Skeletal muscle satellite cell (primary cell): ENCODE data around the gene TMEM170B.

ENCODE experiments used
- H3K27me3 ChIP-seq: 2 replicates; pipeline ENCODE4 v1.7.0; 2013; ENCODE audit warnings: low read length; ENCODE audit not compliant: control insufficient read depth, insufficient read depth
- H3K36me3 ChIP-seq: 2 replicates; pipeline ENCODE4 v1.7.0; 2013; ENCODE audit warnings: mild to moderate bottlenecking, control low read depth, low read length; ENCODE audit not compliant: insufficient read depth
- H3K4me1 ChIP-seq: 2 replicates; pipeline ENCODE4 v1.7.0; 2013; ENCODE audit warnings: low read length; ENCODE audit not compliant: control insufficient read depth, insufficient read depth
- H3K4me2 ChIP-seq: 2 replicates; pipeline ENCODE4 v1.7.0; 2013; ENCODE audit warnings: mild to moderate bottlenecking, low read length
- H3K4me3 ChIP-seq: 2 replicates; pipeline ENCODE4 v1.7.0; 2013; ENCODE audit warnings: low read length
- H3K9ac ChIP-seq: 2 replicates; pipeline ENCODE4 v1.7.0; 2013; ENCODE audit warnings: mild to moderate bottlenecking, low read depth, low read length, moderate library complexity
- H3K9me3 ChIP-seq: replicated peaks from 2 replicates; pipeline ENCODE4 v1.7.0; 2013; ENCODE audit warnings: mild to moderate bottlenecking, control low read depth, low read length

Gene TMEM170B

DNA sequence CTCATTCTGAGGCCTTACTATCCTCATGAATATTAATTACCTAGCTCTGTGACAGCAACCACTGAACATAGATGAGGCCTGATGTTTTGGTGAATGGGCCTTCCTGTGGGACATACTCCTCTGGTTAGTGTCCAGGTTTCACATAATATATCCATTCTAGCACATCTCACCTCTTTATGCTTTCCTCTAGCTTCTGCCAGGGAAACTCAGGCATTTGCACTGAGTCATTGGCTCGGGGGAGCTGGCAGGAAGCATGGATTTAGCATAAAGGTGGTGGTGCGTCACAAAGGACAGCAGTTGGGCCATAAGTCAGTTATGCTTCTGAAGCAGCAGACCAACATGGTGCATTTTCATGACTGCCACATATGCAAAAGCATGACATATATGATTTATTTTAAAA is 37.5 kb upstream of the TMEM170B start:
- Histone ChIP-seq H3K4me3 (no peak overlapping the region), H3K4me2 (no peak overlapping the region), H3K4me1 (no peaks in the 10 kb centered on the region), H3K36me3 (no peaks in the 10 kb centered on the region), H3K9me3 (no peaks in the 10 kb centered on the region), H3K9ac (no peak overlapping the region), H3K27me3 (no peaks in the 10 kb centered on the region)

- Histone ChIP-seq H3K9me3 (no peaks in the 10 kb centered on the region), H3K9ac (no peak overlapping the region), H3K4me3 (no peak overlapping the region), H3K36me3 (no peaks in the 10 kb centered on the region), H3K27me3 (no peaks in the 10 kb centered on the region), H3K4me2 (no peak overlapping the region), H3K4me1 (no peaks in the 10 kb centered on the region)
Measured at GRCh38 chr6:11509471-11509870, 28.1 kb upstream of the TMEM170B start.

DNA sequence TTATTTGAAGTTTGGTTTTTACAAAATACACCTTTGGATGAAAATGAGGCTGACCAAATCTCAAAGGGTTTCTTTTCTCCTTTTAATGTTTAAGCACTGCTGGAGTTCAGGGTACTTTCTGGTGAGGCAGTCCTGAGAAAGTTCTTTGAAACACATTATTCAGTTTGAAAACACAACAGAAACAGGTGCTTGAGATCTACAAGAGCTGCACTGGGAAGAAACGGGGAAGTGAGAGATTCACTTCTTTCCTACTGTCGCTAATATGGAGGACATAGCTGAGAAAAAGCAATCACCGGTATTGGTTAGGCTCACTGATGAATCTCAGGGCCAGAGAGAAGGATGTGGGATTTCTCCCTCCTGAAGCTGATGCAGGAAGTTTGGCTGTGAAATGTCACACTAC is 22.9 kb upstream of the TMEM170B start:
- H3K4me3 ChIP-seq: no peak overlapping the region
- H3K9me3 ChIP-seq: no peaks in the 10 kb centered on the region
- no peaks in the 10 kb centered on the region for H3K4me1 ChIP-seq
- no peaks in the 10 kb centered on the region for H3K27me3 ChIP-seq
- H3K9ac ChIP-seq: no peak overlapping the region
- no peak overlapping the region for H3K4me2 ChIP-seq
- H3K36me3 ChIP-seq: no peaks in the 10 kb centered on the region

GRCh38 chr6:11515763-11516162 is 21.8 kb upstream of the TMEM170B start:
- no peak overlapping the region for H3K9ac ChIP-seq
- no peaks in the 10 kb centered on the region for H3K9me3 ChIP-seq
- H3K36me3 ChIP-seq: no peaks in the 10 kb centered on the region
- no peak overlapping the region for H3K4me3 ChIP-seq
- no peaks in the 10 kb centered on the region for H3K4me1 ChIP-seq
- H3K4me2 ChIP-seq: no peak overlapping the region
- no peaks in the 10 kb centered on the region for H3K27me3 ChIP-seq

DNA sequence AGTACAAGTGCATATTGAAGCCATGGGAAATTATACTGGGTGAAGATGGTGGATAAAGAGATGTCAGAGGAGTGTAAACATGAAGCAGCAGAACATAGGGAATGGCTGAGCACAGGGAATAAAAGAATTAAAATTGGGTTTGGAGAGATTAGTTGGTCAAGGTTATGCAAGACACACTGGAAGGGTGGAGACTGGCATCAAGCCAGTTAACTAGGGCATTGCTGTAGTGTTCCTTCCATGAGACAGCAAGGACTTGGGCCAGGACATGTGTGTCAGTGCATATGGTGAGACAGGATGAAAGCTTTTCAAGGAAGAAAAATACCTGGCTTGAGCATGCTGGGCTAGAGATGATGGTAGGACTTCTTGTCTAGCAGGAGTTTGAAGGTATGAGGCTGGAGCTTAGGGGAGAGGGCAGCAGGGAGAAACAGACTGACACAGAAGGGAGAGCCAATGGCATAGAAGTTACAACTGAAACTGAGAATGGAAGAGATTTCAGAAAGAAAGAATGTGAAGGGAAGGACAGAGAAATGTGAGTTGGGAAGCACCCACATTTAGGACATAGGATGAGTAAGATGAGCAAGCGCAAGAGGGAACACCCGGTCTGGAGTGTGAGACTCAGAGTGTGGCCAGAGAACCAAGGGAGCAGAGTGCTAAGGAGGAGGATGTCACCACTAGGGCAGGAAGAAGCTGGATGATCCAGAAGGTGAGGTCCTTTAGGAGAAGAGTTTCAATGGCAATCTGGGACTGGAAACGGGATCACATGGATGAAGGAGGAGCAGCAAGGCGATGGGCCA is 14.5 kb upstream of the TMEM170B start:
- H3K9me3 ChIP-seq: no peaks in the 10 kb centered on the region
- no peaks in the 10 kb centered on the region for H3K36me3 ChIP-seq
- no peaks in the 10 kb centered on the region for H3K27me3 ChIP-seq
- no peak overlapping the region for H3K9ac ChIP-seq
- H3K4me1 ChIP-seq: no peaks in the 10 kb centered on the region
- H3K4me3 ChIP-seq: no peak overlapping the region
- no peak overlapping the region for H3K4me2 ChIP-seq

- Histone ChIP-seq H3K4me2 (no peak overlapping the region), H3K9me3 (no peaks in the 10 kb centered on the region), H3K9ac (no peak overlapping the region), H3K36me3 (no peaks in the 10 kb centered on the region), H3K27me3 (no peaks in the 10 kb centered on the region), H3K4me1 (no peaks in the 10 kb centered on the region), H3K4me3 (no peak overlapping the region)
Measured at GRCh38 chr6:11525468-11526155, 11.9 kb upstream of the TMEM170B start.

DNA sequence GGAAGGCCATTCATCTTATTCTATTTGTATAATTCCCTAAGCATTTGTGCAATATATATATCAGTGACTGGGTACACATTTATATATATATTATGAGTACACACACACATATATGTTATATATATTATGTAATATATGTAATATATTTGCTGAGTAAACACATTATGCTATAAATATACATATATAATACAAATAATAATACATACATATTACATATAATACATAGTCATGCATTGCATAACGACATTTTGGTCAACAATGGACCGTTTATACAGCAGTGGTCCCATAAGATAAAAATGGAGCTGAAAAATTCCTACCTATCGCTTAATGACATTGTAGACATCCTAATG is 11.4 kb upstream of the TMEM170B start:
- no peak overlapping the region for H3K4me2 ChIP-seq
- H3K4me3 ChIP-seq: no peak overlapping the region
- no peaks in the 10 kb centered on the region for H3K9me3 ChIP-seq
- H3K36me3 ChIP-seq: no peaks in the 10 kb centered on the region
- no peak overlapping the region for H3K9ac ChIP-seq
- peaks cover under 1% of the 10 kb centered on the region for H3K27me3 ChIP-seq
- no peaks in the 10 kb centered on the region for H3K4me1 ChIP-seq

DNA sequence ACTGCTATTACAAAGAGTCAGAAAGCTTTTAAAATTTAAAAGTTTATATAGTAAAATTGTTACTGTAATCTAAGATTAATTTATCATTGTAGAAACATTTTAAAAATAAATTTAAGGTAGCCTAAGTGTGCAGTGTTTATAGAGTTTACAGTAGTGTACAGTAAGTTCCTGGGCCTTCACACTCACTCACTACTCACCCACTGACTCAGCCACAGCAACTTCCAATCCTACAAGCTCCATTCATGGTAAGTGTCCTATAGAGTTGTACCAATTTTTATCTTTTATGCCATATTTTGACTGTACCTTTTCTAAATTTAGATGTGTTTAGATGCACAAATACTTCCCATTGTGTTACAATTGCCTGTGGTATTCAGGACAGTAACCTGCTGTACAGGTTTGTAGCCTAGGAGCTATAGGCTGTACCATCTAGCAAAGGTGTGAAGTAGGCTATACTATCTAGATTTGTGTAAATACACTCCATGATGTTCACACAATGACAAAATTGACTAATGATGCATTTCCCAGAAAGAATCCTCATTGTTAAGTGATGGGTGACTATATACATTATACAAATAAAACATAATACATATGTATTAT is 10.2 kb upstream of the TMEM170B start:
- Histone ChIP-seq H3K9me3 (no peaks in the 10 kb centered on the region), H3K4me1 (no peaks in the 10 kb centered on the region), H3K4me3 (no peak overlapping the region), H3K4me2 (no peak overlapping the region), H3K36me3 (no peaks in the 10 kb centered on the region), H3K27me3 (peaks cover 13% of the 10 kb centered on the region), H3K9ac (no peak overlapping the region)

- no peaks in the 10 kb centered on the region for H3K9me3 ChIP-seq
- peaks cover 13% of the 10 kb centered on the region for H3K27me3 ChIP-seq
- H3K4me3 ChIP-seq: no peak overlapping the region
- H3K9ac ChIP-seq: no peak overlapping the region
- no peak overlapping the region for H3K4me2 ChIP-seq
- no peaks in the 10 kb centered on the region for H3K36me3 ChIP-seq
- H3K4me1 ChIP-seq: no peaks in the 10 kb centered on the region
Measured at GRCh38 chr6:11528996-11529395, 8.6 kb upstream of the TMEM170B start.

GRCh38 chr6:11532097-11532496 is 5.5 kb upstream of the TMEM170B start:
- Histone ChIP-seq H3K4me1 (peaks cover 3% of the 10 kb centered on the region), H3K36me3 (no peaks in the 10 kb centered on the region), H3K9me3 (no peaks in the 10 kb centered on the region), H3K4me2 (no peak overlapping the region), H3K9ac (no peak overlapping the region), H3K27me3 (peaks cover 13% of the 10 kb centered on the region), H3K4me3 (no peak overlapping the region)

DNA sequence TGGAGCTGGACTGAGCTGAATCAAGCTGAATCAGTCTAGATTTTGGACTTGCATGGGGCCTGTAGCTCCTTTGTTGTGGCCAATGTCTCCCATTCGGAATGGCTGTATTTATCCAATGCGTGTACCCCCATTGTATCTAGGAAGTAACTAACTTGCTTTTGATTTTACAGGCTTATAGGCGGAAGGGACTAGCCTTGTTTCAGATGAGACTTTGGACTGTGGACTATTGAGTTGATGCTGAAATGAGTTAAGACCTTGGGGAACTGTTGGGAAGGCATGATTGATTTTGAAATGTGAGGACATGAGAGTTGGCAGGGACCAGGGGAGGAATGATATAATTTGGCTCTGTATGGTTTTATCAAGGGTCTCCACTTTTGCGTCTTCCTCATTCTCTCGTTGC is 3.0 kb upstream of the TMEM170B start:
- Histone ChIP-seq H3K9ac (no peak overlapping the region), H3K4me3 (no peak overlapping the region), H3K36me3 (no peaks in the 10 kb centered on the region), H3K9me3 (no peaks in the 10 kb centered on the region), H3K4me1 (peaks cover 3% of the 10 kb centered on the region), H3K4me2 (no peak overlapping the region), H3K27me3 (peaks cover 13% of the 10 kb centered on the region)
